ENCODE results near the gene SWI5. TPM values are rescaled to one million over a fixed set of nuclear protein-coding genes. Genes with fewer than 3 reads are reported as not detected.

SWI5 gene
- total RNA-seq, 4 donors from 2014 or later, result 18.5 to 50.2 (median 49.2) TPM

DNA sequence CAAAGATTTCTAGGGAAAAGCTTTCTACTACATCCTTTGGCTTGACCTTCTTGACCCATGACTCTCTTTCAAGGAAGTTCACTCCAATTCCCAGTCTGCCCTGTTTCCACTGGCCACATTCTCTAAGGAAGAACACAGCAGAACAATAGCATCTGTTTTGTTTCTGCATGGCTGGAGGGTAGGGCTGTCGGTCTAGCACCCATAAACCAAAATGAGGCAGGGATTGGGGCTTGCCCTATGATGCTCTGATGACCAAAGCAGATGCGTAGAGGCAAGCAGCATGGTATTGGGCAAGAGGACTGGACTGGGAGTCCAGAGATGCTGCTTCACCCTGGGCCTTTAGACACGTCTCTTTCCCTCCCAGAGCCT lies 24.4 kb upstream of the SWI5 start:
- Histone ChIP-seq H3K36me3 (no peaks in the 10 kb centered on the region), H3K27me3 (no peaks in the 10 kb centered on the region), H3K4me3 (replicated peaks in 1 of 3) (no peak overlapping the region), H3K27ac (no peak overlapping the region), H3K4me1 (peaks cover 0 to 15% of the 10 kb centered on the region in 2 donors), H3K9me3 (no peaks in the 10 kb centered on the region)
- WGBS, 2 donors, result 69 to 86% methylated on average over 3 of the region's 3 CpGs
- DNase-seq, result no peak
- TF ChIP-seq POLR2A (IDR thresholded peaks at IDR 0.05), result no peak
- TF ChIP-seq, protein P1, sequence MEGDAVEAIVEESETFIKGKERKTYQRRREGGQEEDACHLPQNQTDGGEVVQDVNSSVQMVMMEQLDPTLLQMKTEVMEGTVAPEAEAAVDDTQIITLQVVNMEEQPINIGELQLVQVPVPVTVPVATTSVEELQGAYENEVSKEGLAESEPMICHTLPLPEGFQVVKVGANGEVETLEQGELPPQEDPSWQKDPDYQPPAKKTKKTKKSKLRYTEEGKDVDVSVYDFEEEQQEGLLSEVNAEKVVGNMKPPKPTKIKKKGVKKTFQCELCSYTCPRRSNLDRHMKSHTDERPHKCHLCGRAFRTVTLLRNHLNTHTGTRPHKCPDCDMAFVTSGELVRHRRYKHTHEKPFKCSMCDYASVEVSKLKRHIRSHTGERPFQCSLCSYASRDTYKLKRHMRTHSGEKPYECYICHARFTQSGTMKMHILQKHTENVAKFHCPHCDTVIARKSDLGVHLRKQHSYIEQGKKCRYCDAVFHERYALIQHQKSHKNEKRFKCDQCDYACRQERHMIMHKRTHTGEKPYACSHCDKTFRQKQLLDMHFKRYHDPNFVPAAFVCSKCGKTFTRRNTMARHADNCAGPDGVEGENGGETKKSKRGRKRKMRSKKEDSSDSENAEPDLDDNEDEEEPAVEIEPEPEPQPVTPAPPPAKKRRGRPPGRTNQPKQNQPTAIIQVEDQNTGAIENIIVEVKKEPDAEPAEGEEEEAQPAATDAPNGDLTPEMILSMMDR (IDR thresholded peaks at IDR 0.05), result no peak
- intact Hi-C loops (cut with DNase I), result no loop called here

DNA sequence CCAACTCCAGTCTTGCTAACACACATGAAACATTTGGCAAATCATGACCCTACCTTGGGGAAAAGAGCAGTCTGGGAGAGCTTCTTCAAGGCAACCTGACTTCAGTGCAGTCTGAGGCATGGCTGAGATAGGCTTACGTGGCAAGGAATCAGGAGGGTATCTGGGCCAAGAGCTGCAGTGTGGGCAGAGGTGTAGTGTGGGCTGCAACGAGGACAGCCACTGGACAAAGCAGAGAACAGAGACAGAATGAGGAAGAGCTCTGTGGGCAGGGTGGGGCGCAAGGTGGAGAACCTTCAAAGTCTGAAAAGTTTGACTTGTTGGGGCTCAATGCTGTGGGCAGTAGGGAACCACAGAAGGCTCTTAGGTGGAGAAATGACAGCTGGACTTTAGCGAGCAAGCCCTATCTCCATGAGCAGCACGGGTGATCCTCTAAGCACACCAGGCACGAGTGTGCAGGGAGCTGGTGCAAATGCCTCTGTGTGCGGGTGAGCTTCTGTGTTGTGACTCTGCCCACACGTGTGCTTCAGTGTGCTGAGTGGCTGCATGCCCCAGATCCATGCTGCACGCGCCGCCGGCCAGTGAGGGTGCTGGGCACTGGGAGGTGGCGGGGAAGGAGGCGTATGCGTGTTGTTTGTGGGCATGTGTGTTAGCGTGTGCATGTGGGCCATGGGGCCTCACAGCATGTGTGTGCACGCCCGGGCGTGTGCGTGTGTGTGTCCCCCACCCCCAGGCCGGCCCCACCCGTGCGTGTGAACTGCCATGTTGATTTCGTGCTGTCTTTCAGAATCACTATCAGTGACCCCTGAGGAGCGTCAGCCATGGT lies 23.5 kb upstream of the SWI5 start:
- no peak for DNase-seq
- intact Hi-C loops (cut with DNase I), result no loop called here
- no peak overlapping the region for H3K27ac ChIP-seq
- no peak for TF ChIP-seq POLR2A (IDR thresholded peaks at IDR 0.05)
- TF ChIP-seq, protein P1 (IDR thresholded peaks at IDR 0.05), result no peak
- H3K4me1 ChIP-seq, result peaks cover 0 to 15% of the 10 kb centered on the region in 2 donors
- peaks cover 8% of the 10 kb centered on the region in 2 donors for H3K36me3 ChIP-seq
- no peaks in the 10 kb centered on the region for H3K27me3 ChIP-seq
- H3K9me3 ChIP-seq, result no peaks in the 10 kb centered on the region
- H3K4me3 ChIP-seq (replicated peaks in 1 of 3), result no peak overlapping the region
- 89 to 94% methylated on average over 22 to 25 of the region's 25 CpGs for WGBS, 2 donors

DNA sequence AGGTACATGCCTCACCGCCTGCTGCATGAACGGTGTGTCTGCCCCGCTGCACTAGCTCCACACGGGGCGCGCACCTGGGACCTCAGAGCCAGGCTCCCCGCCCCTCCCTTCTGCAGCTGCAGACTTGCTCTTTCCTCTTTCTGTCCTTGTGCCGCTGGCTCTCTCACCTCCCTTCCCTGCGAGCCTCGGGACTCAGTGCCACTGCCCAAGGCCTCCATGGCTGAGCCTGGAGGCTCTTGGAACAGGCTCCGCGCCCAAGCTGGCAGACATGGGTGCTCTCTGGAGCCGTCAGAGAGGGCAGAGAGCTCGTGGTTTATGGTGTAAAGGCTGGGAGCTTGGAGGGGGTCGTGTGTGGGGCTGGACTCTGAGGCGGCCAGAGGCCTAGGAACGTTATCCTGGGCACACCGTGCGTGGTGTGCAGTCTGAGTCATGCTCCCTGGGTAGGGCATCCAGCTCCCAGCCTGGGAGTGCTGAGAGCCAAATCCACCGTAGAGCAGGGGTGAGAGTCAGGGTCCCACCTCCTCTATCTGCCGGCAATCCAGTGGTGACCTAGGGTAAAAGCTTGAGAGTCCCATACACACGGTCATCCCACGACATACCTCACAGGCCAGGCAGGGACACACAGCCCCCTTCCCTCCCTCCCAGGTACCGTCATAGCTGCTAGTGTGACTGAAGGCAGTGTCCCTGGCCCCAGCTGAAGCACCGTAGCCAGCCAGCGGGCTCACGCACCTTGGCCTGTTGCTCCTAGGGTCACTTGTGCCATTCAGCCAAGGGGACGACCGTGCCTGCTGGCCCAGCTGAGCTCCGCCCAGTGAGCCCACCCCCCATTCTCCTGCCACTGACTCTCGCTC lies 22.7 kb upstream of the SWI5 start:
- intact Hi-C loops (cut with DNase I), result no loop called here
- H3K4me3 ChIP-seq (replicated peaks in 1 of 3), result no peak overlapping the region
- H3K27ac ChIP-seq, result no peak overlapping the region
- peaks cover 16% of the 10 kb centered on the region in 2 donors for H3K36me3 ChIP-seq
- no peaks in the 10 kb centered on the region for H3K27me3 ChIP-seq
- no peak for DNase-seq
- H3K9me3 ChIP-seq, result no peaks in the 10 kb centered on the region
- 91 to 96% methylated on average over 23 to 26 of the region's 31 CpGs for WGBS, 2 donors
- H3K4me1 ChIP-seq, result peaks cover 0 to 15% of the 10 kb centered on the region in 2 donors
- no peak for TF ChIP-seq POLR2A (IDR thresholded peaks at IDR 0.05)

DNA sequence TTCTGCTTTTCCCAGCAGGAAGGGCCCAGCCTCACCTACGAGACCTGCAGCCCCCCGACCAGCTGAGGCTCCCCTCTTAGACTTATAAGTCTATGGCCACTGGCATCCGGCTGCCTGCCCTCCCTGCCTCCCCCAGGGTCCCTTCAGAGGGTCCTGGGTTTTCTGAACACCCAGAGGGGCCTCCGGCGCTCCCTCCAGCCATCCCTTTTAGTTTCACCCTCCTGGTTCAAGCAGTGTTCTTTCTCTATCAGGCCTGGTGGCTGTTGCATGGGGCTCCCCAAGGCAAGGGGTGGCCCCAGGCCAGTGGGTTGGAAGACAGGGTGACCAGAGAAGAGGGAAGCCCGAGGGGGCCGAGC lies 22.1 kb upstream of the SWI5 start:
- H3K4me3 ChIP-seq (replicated peaks in 1 of 3), result no peak overlapping the region
- no peaks in the 10 kb centered on the region for H3K9me3 ChIP-seq
- TF ChIP-seq POLR2A (IDR thresholded peaks at IDR 0.05), result no peak
- TF ChIP-seq, protein P1 (IDR thresholded peaks at IDR 0.05), result no peak
- H3K27me3 ChIP-seq, result no peaks in the 10 kb centered on the region
- peaks cover 0 to 15% of the 10 kb centered on the region in 2 donors for H3K4me1 ChIP-seq
- peaks cover 22% of the 10 kb centered on the region in 2 donors for H3K36me3 ChIP-seq
- intact Hi-C loops (cut with DNase I), result no loop called here
- 86 to 91% methylated on average over 7 of the region's 7 CpGs for WGBS, 2 donors
- DNase-seq, result no peak
- H3K27ac ChIP-seq, result no peak overlapping the region

DNA sequence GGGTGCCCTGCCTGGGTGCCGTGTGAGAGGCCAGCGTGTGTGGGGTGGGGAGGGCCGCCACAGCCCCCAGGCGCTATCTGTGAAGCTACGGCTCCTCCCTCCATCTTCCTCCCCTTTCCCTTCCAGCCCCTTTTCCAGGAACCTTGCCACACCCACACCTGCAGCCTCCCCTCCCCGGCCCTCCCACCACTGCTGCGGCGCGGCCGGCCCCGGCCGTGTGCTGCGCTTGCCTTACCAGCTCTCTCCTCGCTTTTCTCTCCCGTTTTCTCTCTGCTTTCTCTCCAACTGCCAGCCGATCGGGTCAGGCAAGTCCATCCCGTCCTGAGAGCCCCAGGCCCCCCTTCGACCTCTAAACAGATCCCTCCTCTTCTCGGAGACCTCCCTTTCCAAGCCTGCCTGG lies 21.7 kb upstream of the SWI5 start:
- Histone ChIP-seq H3K9me3 (no peaks in the 10 kb centered on the region), H3K36me3 (peaks cover 26% of the 10 kb centered on the region in 2 donors), H3K27me3 (no peaks in the 10 kb centered on the region), H3K4me3 (replicated peaks in 1 of 3) (no peak overlapping the region), H3K27ac (no peak overlapping the region), H3K4me1 (peaks cover 0 to 15% of the 10 kb centered on the region in 2 donors)
- 85 to 88% methylated on average over 20 of the region's 20 CpGs for WGBS, 2 donors
- DNase-seq, result no peak
- TF ChIP-seq POLR2A (IDR thresholded peaks at IDR 0.05), result no peak
- TF ChIP-seq, protein P1 (IDR thresholded peaks at IDR 0.05), result no peak
- intact Hi-C loops (cut with DNase I), result no loop called here
